ENCODE data around the gene NELFA.
"Not testable (repeated sequence)": the region's sequence is repeated elsewhere in the genome, so short reads cannot be mapped to it uniquely, and the experiment has no call there.

Gene NELFA

GRCh38 chr4:2040391-2041238 lies 31.8 kb upstream of the NELFA start:
- DNase-seq (ENCODE audit: low read depth, low spot score): no peak

GRCh38 chr4:2036866-2037265 lies 28.1 kb upstream of the NELFA start:
- no peak for DNase-seq (ENCODE audit: low read depth, low spot score)

GRCh38 chr4:2036327-2036726 lies 27.6 kb upstream of the NELFA start:
- no peak for DNase-seq (ENCODE audit: low read depth, low spot score)

GRCh38 chr4:2031161-2031560 lies 22.4 kb upstream of the NELFA start:
- DNase-seq (ENCODE audit: low read depth, low spot score): not testable (repeated sequence)

GRCh38 chr4:2027120-2027519 lies 18.3 kb upstream of the NELFA start:
- not testable (repeated sequence) for DNase-seq (ENCODE audit: low read depth, low spot score)

GRCh38 chr4:2025817-2026216 lies 17.0 kb upstream of the NELFA start:
- DNase-seq (ENCODE audit: low read depth, low spot score): no peak

GRCh38 chr4:2024683-2025082 lies 15.9 kb upstream of the NELFA start:
- no peak for DNase-seq (ENCODE audit: low read depth, low spot score)

GRCh38 chr4:2021358-2022018 lies 12.7 kb upstream of the NELFA start:
- DNase-seq (ENCODE audit: low read depth, low spot score): not testable (repeated sequence)

- DNase-seq (ENCODE audit: low read depth, low spot score): no peak
Observed at GRCh38 chr4:2015008-2015407, 6.2 kb upstream of the NELFA start.

- DNase-seq (ENCODE audit: low read depth, low spot score): no peak
Observed at GRCh38 chr4:2011583-2011982, 2.8 kb upstream of the NELFA start.

GRCh38 chr4:2009651-2010233 lies 968 bp upstream of the NELFA start:
- DNase-seq (ENCODE audit: low read depth, low spot score): no peak

GRCh38 chr4:2008671-2008920 lies 178 bp downstream of the NELFA start:
- no peak for DNase-seq (ENCODE audit: low read depth, low spot score)

- no peak for DNase-seq (ENCODE audit: low read depth, low spot score)
Observed at GRCh38 chr4:2007804-2008670, 737 bp downstream of the NELFA start.

- DNase-seq (ENCODE audit: low read depth, low spot score): no peak
Observed at GRCh38 chr4:2006956-2007653, 1.7 kb downstream of the NELFA start.

GRCh38 chr4:2006367-2006766 lies 2.4 kb downstream of the NELFA start:
- no peak for DNase-seq (ENCODE audit: low read depth, low spot score)

- not testable (repeated sequence) for DNase-seq (ENCODE audit: low read depth, low spot score)
Observed at GRCh38 chr4:2003361-2003760, 5.4 kb downstream of the NELFA start.

GRCh38 chr4:1999308-1999707 lies 9.5 kb downstream of the NELFA start:
- DNase-seq (ENCODE audit: low read depth, low spot score): not testable (repeated sequence)

- DNase-seq (ENCODE audit: low read depth, low spot score): no peak
Observed at GRCh38 chr4:1998296-1998695, 10.5 kb downstream of the NELFA start.

GRCh38 chr4:1997712-1998111 lies 11.1 kb downstream of the NELFA start:
- no peak for DNase-seq (ENCODE audit: low read depth, low spot score)

- DNase-seq (ENCODE audit: low read depth, low spot score): no peak
Observed at GRCh38 chr4:1996866-1997611, 11.7 kb downstream of the NELFA start.

GRCh38 chr4:1994938-1995337 lies 13.8 kb downstream of the NELFA start:
- no peak for DNase-seq (ENCODE audit: low read depth, low spot score)

Data from smooth muscle cell of the brain vasculature (primary cell).